Type B pancreatic cell (in vitro differentiated cells): Measurements from ENCODE around the gene GABRR1. TPM values are rescaled to one million over a fixed set of nuclear protein-coding genes. Genes with fewer than 3 reads are reported as not detected.

ENCODE experiments used
- DNase-seq: peaks from one replicate; pipeline ENCODE4 v3.0.0; 2021; ENCODE audit warnings: mixed read lengths; ENCODE audit not compliant: unreplicated experiment; ENCODE audit errors: extremely low spot score
- H3K27ac Mint-ChIP-seq: 2 replicates; pipeline ENCODE4 v1.8.0; 2021; ENCODE audit warnings: mild to moderate bottlenecking, mixed read lengths
- H3K27me3 Mint-ChIP-seq: 2 replicates; pipeline ENCODE4 v1.8.0; 2021; ENCODE audit warnings: mixed read lengths
- H3K36me3 Mint-ChIP-seq: 2 replicates; pipeline ENCODE4 v1.8.0; 2021; ENCODE audit warnings: mixed read lengths
- H3K4me1 Mint-ChIP-seq: one replicate; pipeline ENCODE4 v1.8.0; 2021; ENCODE audit warnings: mixed read lengths; ENCODE audit not compliant: unreplicated experiment
- H3K4me3 Mint-ChIP-seq: 2 replicates; pipeline ENCODE4 v1.8.0; 2021; ENCODE audit warnings: mild to moderate bottlenecking, mixed read lengths
- H3K9me3 Mint-ChIP-seq: 2 replicates; pipeline ENCODE4 v1.8.0; 2021; ENCODE audit warnings: mixed read lengths
- total RNA-seq: library from RNA; stranded (reverse); gene quantifications from 2 replicates; pipeline ENCODE4 v1.2.1, GENCODE V29; 2021; ENCODE audit warnings: low replicate concordance
- TF ChIP-seq, protein P1 (sequence below): fragments of 200-600 bp; sonication (generic); conservative IDR thresholded peaks from 2 replicates; pipeline ENCODE4 v1.5.0; 2021; ENCODE audit warnings: antibody characterized with exemption, mild to moderate bottlenecking

GABRR1 gene
- total RNA-seq, 1 donor from 2014 or later = not detected

- Mint-ChIP-seq H3K4me3 (no peak overlapping the region), H3K36me3 (no peaks in the 10 kb centered on the region), H3K9me3 (no peaks in the 10 kb centered on the region), H3K27me3 (no peaks in the 10 kb centered on the region), H3K4me1 (peaks cover 15% of the 10 kb centered on the region), H3K27ac (no peak overlapping the region)
- no peak for DNase-seq
- TF ChIP-seq, protein P1, sequence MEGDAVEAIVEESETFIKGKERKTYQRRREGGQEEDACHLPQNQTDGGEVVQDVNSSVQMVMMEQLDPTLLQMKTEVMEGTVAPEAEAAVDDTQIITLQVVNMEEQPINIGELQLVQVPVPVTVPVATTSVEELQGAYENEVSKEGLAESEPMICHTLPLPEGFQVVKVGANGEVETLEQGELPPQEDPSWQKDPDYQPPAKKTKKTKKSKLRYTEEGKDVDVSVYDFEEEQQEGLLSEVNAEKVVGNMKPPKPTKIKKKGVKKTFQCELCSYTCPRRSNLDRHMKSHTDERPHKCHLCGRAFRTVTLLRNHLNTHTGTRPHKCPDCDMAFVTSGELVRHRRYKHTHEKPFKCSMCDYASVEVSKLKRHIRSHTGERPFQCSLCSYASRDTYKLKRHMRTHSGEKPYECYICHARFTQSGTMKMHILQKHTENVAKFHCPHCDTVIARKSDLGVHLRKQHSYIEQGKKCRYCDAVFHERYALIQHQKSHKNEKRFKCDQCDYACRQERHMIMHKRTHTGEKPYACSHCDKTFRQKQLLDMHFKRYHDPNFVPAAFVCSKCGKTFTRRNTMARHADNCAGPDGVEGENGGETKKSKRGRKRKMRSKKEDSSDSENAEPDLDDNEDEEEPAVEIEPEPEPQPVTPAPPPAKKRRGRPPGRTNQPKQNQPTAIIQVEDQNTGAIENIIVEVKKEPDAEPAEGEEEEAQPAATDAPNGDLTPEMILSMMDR = no peak
Measured at GRCh38 chr6:89139509-89140346, 77.4 kb downstream of the GABRR1 start.

DNA sequence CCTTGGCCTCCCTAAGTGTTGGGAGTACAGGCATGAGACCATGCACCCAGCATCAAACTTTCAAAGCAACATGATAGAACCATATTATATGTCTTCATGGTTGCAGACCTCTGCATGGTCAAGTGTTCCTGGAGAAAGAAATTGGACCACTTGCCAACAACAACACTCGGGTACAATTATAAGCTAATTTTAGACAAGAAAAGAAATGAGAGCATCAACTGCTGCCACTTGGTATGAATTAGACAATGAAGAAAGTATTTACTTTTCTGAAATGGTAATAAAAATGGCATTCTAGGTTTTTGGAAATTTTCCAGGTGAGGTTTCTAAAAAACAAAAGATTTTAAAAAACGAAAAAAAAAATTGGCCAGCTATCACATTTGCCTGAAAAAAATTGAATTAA lies 79.0 kb downstream of the GABRR1 start:
- DNase-seq = no peak
- no peaks in the 10 kb centered on the region for H3K9me3 Mint-ChIP-seq
- H3K36me3 Mint-ChIP-seq = no peaks in the 10 kb centered on the region
- H3K4me3 Mint-ChIP-seq = no peak overlapping the region
- H3K27ac Mint-ChIP-seq = no peak overlapping the region
- TF ChIP-seq, protein P1 = no peak
- H3K27me3 Mint-ChIP-seq = no peaks in the 10 kb centered on the region
- peaks cover 10% of the 10 kb centered on the region for H3K4me1 Mint-ChIP-seq

- Mint-ChIP-seq H3K27me3 (no peaks in the 10 kb centered on the region), H3K4me3 (no peak overlapping the region), H3K9me3 (no peaks in the 10 kb centered on the region)
Measured at GRCh38 chr6:89134723-89135122, 82.4 kb downstream of the GABRR1 start.

GRCh38 chr6:89133981-89134380 lies 83.2 kb downstream of the GABRR1 start:
- Mint-ChIP-seq H3K27ac (no peak overlapping the region), H3K27me3 (no peaks in the 10 kb centered on the region), H3K9me3 (no peaks in the 10 kb centered on the region), H3K4me3 (no peak overlapping the region), H3K4me1 (peaks cover 1% of the 10 kb centered on the region), H3K36me3 (peaks cover under 1% of the 10 kb centered on the region)
- no peak for DNase-seq
- TF ChIP-seq, protein P1 = no peak

More at GRCh38 chr6:89134723-89135122, 82.4 kb downstream of the GABRR1 start:
- Mint-ChIP-seq H3K27ac (no peak overlapping the region), H3K4me1 (peaks cover 8% of the 10 kb centered on the region), H3K36me3 (no peaks in the 10 kb centered on the region)
- no peak for DNase-seq
- TF ChIP-seq, protein P1 = no peak

DNA sequence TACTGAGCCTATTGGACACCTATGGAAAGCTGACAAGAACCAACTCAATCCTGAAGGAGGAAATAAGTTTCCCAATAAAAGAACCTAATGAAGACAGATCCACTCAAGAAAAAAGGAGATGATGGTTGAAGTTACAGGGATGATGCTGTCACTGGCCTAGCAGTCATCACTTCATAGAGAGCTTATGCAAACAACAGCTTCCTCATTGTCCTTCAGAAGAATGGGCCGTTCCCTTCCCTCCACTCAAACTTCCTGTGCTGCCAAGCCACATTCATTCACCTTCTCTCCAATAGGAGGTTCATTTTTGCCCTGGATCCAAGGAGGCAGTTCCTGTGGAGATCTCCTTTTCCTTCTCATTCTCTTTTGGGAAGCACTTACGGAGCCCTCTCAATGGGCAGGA lies 85.1 kb downstream of the GABRR1 start:
- Mint-ChIP-seq H3K36me3 (peaks cover 7% of the 10 kb centered on the region), H3K27me3 (no peaks in the 10 kb centered on the region), H3K4me1 (no peaks in the 10 kb centered on the region), H3K4me3 (no peak overlapping the region), H3K27ac (no peak overlapping the region), H3K9me3 (peaks cover 6% of the 10 kb centered on the region)
- no peak for DNase-seq
- TF ChIP-seq, protein P1 = no peak
